Measurements from ENCODE around the gene JMJD8. TPM values are rescaled to one million over a fixed set of nuclear protein-coding genes. Genes with fewer than 3 reads are reported as not detected.

The JMJD8 gene
- total and polyA plus RNA-seq, 10 of the 15 experiments (the other 5 are each of a cell fraction or from before 2014, with no cell fraction given): 1.00 to 50.4 (median 30.7) TPM

GRCh38 chr16:672851-673250 is 11.3 kb downstream of the JMJD8 start (continued):
- no peak for TF ChIP-seq ZNF687 (IDR thresholded peaks at IDR 0.05)

GRCh38 chr16:672371-672770 is 11.8 kb downstream of the JMJD8 start:
- no peak overlapping the region for H3K4me2 ChIP-seq (ENCODE audit: control insufficient read depth, insufficient read depth)
- no peak for ATAC-seq
- no peak for FAIRE-seq
- H3K4me1 ChIP-seq (ENCODE audit: control insufficient read depth, insufficient read depth, low read length): peaks cover 1% of the 10 kb centered on the region; the same call in 1 of the 2 replicates
- no peaks in the 10 kb centered on the region for H3K27me3 ChIP-seq (replicated peaks in 1 of 2; ENCODE audit: control insufficient read depth in 2 of 2, insufficient read depth in 2 of 2, low read length in 1 of 2)
- H3K4me3 ChIP-seq: no peak overlapping the region
- H3K79me2 ChIP-seq (ENCODE audit: control insufficient read depth, insufficient read depth, low read length): peaks cover 16% of the 10 kb centered on the region
- SMC1A ChIA-PET (ENCODE audit: uncharacterized antibody, unreplicated experiment): no interaction called here
- no TSS peak for BruUV-seq (replicated peaks)
- no peaks in the 10 kb centered on the region; the same call in 1 of the 2 replicates for H4K20me1 ChIP-seq (ENCODE audit: control insufficient read depth, insufficient read depth)
- H3K27ac ChIP-seq (ENCODE audit: control insufficient read depth, insufficient read depth): no peak overlapping the region
- CTCF ChIA-PET: no interaction called here
- in situ Hi-C loops (cut with MboI) (no loop called here), intact Hi-C loops (cut with micrococcal nuclease; ENCODE audit: unreplicated experiment) (no loop called here)
- RAD21 ChIA-PET (ENCODE audit: unreplicated experiment): no interaction called here
- 97% methylated on average over 19 of the region's 19 CpGs for WGBS (ENCODE audit: insufficient coverage, insufficient replicate concordance, low lambda C conversion rate, missing lambda C conversion rate)
- no peak overlapping the region for H3K9ac ChIP-seq (ENCODE audit: control insufficient read depth, insufficient read depth, low read length)
- H3K9me3 ChIP-seq (replicated peaks; ENCODE audit: control insufficient read depth, insufficient read depth, low read length): no peaks in the 10 kb centered on the region
- no peak overlapping the region for H2AFZ ChIP-seq (ENCODE audit: control insufficient read depth, low read depth, low read length)
- DNase-seq (ENCODE audit: low read depth, low spot score): no peak
- TF ChIP-seq RELB (IDR thresholded peaks at IDR 0.05; ENCODE audit: low read depth): no peak
- peak; percentile 39; the same call in 1 of the 2 replicates for TF ChIP-seq POLR2A (IDR thresholded peaks at IDR 0.05; ENCODE audit: low read depth, low read length)
- H3K36me3 ChIP-seq (ENCODE audit: control insufficient read depth in 2 of 2, insufficient read depth in 2 of 2, low read length in 1 of 2): peaks cover 0 to 18% of the 10 kb centered on the region in 2 experiments; a peak in 3 of 4 replicates
- POLR2A ChIA-PET: no interaction called here
